OCI-LY1 (cell line): Measurements from ENCODE around the gene ADAMTS18.

ENCODE experiments used
- H2AFZ ChIP-seq: fragments of 200-600 bp; sonication (generic), shearing (Covaris generic); 2 replicates; pipeline ENCODE4 v1.6.0; 2014; ENCODE audit warnings: antibody characterized with exemption, mild to moderate bottlenecking, low read length
- H3F3A ChIP-seq: fragments of 200-600 bp; sonication (generic), shearing (Covaris generic); 2 replicates; pipeline ENCODE4 v1.6.0; 2014; ENCODE audit warnings: mild to moderate bottlenecking, antibody characterized with exemption, low read length, moderate library complexity; ENCODE audit not compliant: insufficient read depth
- H3K27ac ChIP-seq: fragments of 200-600 bp; sonication (generic); 2 replicates; pipeline ENCODE4 v1.5.1; 2014; ENCODE audit warnings: low read length, mixed run types, mild to moderate bottlenecking, low read depth; ENCODE audit not compliant: poor library complexity, severe bottlenecking
- H3K27me3 ChIP-seq: fragments of 200-600 bp; sonication (generic); 2 replicates; pipeline ENCODE4 v1.6.0; 2014; ENCODE audit warnings: antibody characterized with exemption, mild to moderate bottlenecking, low read length, moderate library complexity; ENCODE audit not compliant: insufficient read depth
- H3K36me3 ChIP-seq: fragments of 200-600 bp; sonication (generic); 2 replicates; pipeline ENCODE4 v1.6.1; 2014; ENCODE audit warnings: mild to moderate bottlenecking, antibody characterized with exemption, low read length, moderate library complexity, mixed read lengths; ENCODE audit not compliant: insufficient read depth
- H3K4me1 ChIP-seq: fragments of 200-600 bp; sonication (generic); 2 replicates; pipeline ENCODE4 v1.5.1; 2014; ENCODE audit warnings: mild to moderate bottlenecking, low read length, moderate library complexity; ENCODE audit not compliant: insufficient read depth, severe bottlenecking
- H3K4me2 ChIP-seq: fragments of 200-600 bp; sonication (generic), shearing (Covaris generic); 2 replicates; pipeline ENCODE4 v1.6.1; 2014; ENCODE audit warnings: low read length
- H3K4me3 ChIP-seq: fragments of 200-600 bp; sonication (generic); 2 replicates; pipeline ENCODE4 v1.5.1; 2014; ENCODE audit warnings: low read length, low read depth, mild to moderate bottlenecking, mixed read lengths; ENCODE audit not compliant: poor library complexity, severe bottlenecking
- H3K79me2 ChIP-seq: fragments of 200-600 bp; shearing (Covaris generic); 2 replicates; pipeline ENCODE4 v1.6.1; 2016; ENCODE audit warnings: mixed run types, low read length, mixed read lengths; ENCODE audit not compliant: insufficient read depth
- H3K9ac ChIP-seq: fragments of 200-600 bp; sonication (generic), shearing (Covaris generic); 2 replicates; pipeline ENCODE4 v1.6.1; 2014; ENCODE audit warnings: mild to moderate bottlenecking, low read length, mixed read lengths
- H3K9me2 ChIP-seq: fragments of 200-600 bp; sonication (generic), shearing (Covaris generic); 2 replicates; pipeline ENCODE4 v1.6.1; 2014; ENCODE audit warnings: low read depth, mild to moderate bottlenecking, low read length, mixed read lengths
- H3K9me3 ChIP-seq: fragments of 200-600 bp; shearing (Covaris generic); 2 replicates; pipeline ENCODE4 v1.6.1; 2014; ENCODE audit warnings: low read length, mixed read lengths
- H4K20me1 ChIP-seq: fragments of 200-600 bp; sonication (generic), shearing (Covaris generic); 2 replicates; pipeline ENCODE4 v1.6.0; 2016; ENCODE audit warnings: mild to moderate bottlenecking, low read length; ENCODE audit not compliant: insufficient read depth
- EZH2 ChIP-seq: fragments of 200-600 bp; sonication (generic), shearing (Covaris generic); IDR thresholded peaks from 2 replicates; pipeline ENCODE4 v1.8.0; 2017; ENCODE audit warnings: borderline replicate concordance, mixed run types, mild to moderate bottlenecking, antibody characterized with exemption, low read length, moderate library complexity, mixed read lengths
- TF ChIP-seq, protein P1 (sequence below): fragments of 200-600 bp; sonication (generic), shearing (Covaris generic); IDR thresholded peaks from 2 replicates; pipeline ENCODE4 v1.5.1; 2017; ENCODE audit warnings: mild to moderate bottlenecking, antibody characterized with exemption, low read length, moderate library complexity, mixed read lengths

The ADAMTS18 gene

DNA sequence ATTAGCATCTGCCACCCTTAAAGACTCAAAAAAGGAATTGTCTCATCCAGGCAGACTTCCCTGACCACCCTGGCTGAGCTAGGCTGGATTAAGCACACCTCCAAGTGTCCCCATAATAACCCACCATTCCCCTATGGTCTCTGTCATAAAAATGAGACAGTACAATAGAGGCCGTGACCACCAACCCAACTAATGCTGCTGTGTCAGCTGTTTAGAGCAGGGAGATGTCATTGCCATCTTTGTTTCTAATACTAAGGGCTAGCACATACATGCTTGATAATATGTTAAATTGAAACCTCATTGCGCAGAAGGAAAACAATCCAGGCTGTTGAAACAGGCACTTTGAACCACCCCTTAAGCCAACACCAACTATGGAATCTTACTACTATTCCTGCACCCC is 7.2 kb upstream of the ADAMTS18 start:
- Histone ChIP-seq H3K27ac (no peak overlapping the region), H3K4me2 (no peak overlapping the region), H3K9me3 (no peaks in the 10 kb centered on the region), H3K4me3 (no peak overlapping the region), H4K20me1 (no peaks in the 10 kb centered on the region), H3K36me3 (no peaks in the 10 kb centered on the region), H3K79me2 (no peaks in the 10 kb centered on the region), H2AFZ (no peak overlapping the region), H3K27me3 (no peaks in the 10 kb centered on the region), H3K9ac (no peak overlapping the region), H3K9me2 (no peaks in the 10 kb centered on the region), H3K4me1 (no peaks in the 10 kb centered on the region), H3F3A (no peaks in the 10 kb centered on the region)
- TF ChIP-seq, protein P1, sequence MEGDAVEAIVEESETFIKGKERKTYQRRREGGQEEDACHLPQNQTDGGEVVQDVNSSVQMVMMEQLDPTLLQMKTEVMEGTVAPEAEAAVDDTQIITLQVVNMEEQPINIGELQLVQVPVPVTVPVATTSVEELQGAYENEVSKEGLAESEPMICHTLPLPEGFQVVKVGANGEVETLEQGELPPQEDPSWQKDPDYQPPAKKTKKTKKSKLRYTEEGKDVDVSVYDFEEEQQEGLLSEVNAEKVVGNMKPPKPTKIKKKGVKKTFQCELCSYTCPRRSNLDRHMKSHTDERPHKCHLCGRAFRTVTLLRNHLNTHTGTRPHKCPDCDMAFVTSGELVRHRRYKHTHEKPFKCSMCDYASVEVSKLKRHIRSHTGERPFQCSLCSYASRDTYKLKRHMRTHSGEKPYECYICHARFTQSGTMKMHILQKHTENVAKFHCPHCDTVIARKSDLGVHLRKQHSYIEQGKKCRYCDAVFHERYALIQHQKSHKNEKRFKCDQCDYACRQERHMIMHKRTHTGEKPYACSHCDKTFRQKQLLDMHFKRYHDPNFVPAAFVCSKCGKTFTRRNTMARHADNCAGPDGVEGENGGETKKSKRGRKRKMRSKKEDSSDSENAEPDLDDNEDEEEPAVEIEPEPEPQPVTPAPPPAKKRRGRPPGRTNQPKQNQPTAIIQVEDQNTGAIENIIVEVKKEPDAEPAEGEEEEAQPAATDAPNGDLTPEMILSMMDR = no peak
- no peak for TF ChIP-seq EZH2

- H4K20me1 ChIP-seq = no peaks in the 10 kb centered on the region
- H3K27ac ChIP-seq = no peak overlapping the region
- H3K27me3 ChIP-seq = no peaks in the 10 kb centered on the region
- no peak for TF ChIP-seq EZH2
- TF ChIP-seq, protein P1 = no peak
- H3K79me2 ChIP-seq = no peaks in the 10 kb centered on the region
- no peak overlapping the region for H3K9ac ChIP-seq
- H3K9me2 ChIP-seq = no peaks in the 10 kb centered on the region
- H3F3A ChIP-seq = no peaks in the 10 kb centered on the region
- H3K9me3 ChIP-seq = no peaks in the 10 kb centered on the region
- H3K4me2 ChIP-seq = no peak overlapping the region
- H2AFZ ChIP-seq = no peak overlapping the region
- no peak overlapping the region for H3K4me3 ChIP-seq
- H3K36me3 ChIP-seq = no peaks in the 10 kb centered on the region
- no peaks in the 10 kb centered on the region for H3K4me1 ChIP-seq
Observed at GRCh38 chr16:77439106-77439505, 4.3 kb upstream of the ADAMTS18 start.

- no peaks in the 10 kb centered on the region for H3K27me3 ChIP-seq
- H3F3A ChIP-seq = no peaks in the 10 kb centered on the region
- no peak overlapping the region for H3K27ac ChIP-seq
- no peaks in the 10 kb centered on the region for H3K9me3 ChIP-seq
- no peaks in the 10 kb centered on the region for H3K36me3 ChIP-seq
- H2AFZ ChIP-seq = no peak overlapping the region
- no peaks in the 10 kb centered on the region for H3K9me2 ChIP-seq
- no peak overlapping the region for H3K9ac ChIP-seq
- no peak for TF ChIP-seq EZH2
- TF ChIP-seq, protein P1 = peak; percentile 16; the same call in 1 of the 2 replicates
- H3K79me2 ChIP-seq = no peaks in the 10 kb centered on the region
- no peaks in the 10 kb centered on the region for H4K20me1 ChIP-seq
- H3K4me3 ChIP-seq = no peak overlapping the region
- H3K4me2 ChIP-seq = no peak overlapping the region
- no peaks in the 10 kb centered on the region for H3K4me1 ChIP-seq
Observed at GRCh38 chr16:77437859-77438258, 3.0 kb upstream of the ADAMTS18 start.
